Activated CD4-positive, alpha-beta T cell treated with anti-CD3 and anti-CD28 coated beads, Interleukin-2, amount 50 U/mL, for 1 hour (primary cell): ENCODE results near the gene MIPOL1.
"Not testable (repeated sequence)": the region's sequence is repeated elsewhere in the genome, so short reads cannot be mapped to it uniquely, and the experiment has no call there.

ENCODE experiments used
- DNase-seq: peaks from one replicate; pipeline ENCODE4 v3.0.0-alpha.2; 2020

Gene MIPOL1

GRCh38 chr14:37295262-37295661 is 97.5 kb downstream of the MIPOL1 start:
- DNase-seq = not testable (repeated sequence)

- no peak for DNase-seq
Measured at GRCh38 chr14:37311252-37311651, 113.5 kb downstream of the MIPOL1 start.

DNA sequence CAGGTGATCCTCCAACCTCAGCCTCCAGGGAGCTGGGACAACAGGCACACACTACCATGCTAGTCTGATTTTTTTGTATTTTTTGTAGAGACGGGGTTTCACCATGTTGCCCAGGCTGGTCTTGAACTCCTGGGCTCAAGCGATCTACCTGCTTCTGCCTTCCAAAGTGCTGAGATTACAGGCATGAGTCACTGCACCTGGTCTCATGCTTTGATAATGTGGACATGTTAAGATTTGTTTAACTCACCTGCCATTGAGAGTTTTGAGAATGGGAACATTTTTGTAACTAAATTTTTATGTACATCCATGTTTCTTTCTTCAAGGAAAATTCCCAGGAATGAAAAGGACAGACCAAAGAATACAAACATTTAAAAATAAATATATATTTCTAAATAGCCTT is 121.2 kb downstream of the MIPOL1 start:
- DNase-seq = no peak

GRCh38 chr14:37320106-37320505 is 122.4 kb downstream of the MIPOL1 start:
- DNase-seq = no peak

GRCh38 chr14:37325332-37325731 is 127.6 kb downstream of the MIPOL1 start:
- no peak for DNase-seq

DNA sequence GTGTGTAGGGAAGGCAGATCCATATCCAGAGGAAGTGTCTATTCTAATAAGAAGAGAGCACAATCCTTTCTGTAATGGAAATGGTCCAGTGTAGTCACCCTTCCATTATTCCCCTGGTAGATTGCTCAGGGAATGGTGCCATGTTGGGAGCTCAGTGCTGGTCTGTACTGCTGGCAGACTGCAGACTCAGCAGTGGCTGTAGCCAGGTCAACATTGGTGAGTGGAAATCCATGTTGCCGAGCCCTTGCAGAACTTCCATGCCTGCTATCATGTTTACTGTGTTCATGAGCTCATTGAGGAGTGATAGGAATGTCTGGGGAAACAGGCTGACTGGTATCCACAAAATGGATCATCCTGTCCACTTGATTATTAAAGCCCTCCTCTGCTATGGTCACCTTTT is 128.7 kb downstream of the MIPOL1 start:
- DNase-seq = no peak

GRCh38 chr14:37327933-37328332 is 130.2 kb downstream of the MIPOL1 start:
- DNase-seq = not testable (repeated sequence)

- DNase-seq = no peak
Measured at GRCh38 chr14:37328673-37329072, 130.9 kb downstream of the MIPOL1 start.

DNA sequence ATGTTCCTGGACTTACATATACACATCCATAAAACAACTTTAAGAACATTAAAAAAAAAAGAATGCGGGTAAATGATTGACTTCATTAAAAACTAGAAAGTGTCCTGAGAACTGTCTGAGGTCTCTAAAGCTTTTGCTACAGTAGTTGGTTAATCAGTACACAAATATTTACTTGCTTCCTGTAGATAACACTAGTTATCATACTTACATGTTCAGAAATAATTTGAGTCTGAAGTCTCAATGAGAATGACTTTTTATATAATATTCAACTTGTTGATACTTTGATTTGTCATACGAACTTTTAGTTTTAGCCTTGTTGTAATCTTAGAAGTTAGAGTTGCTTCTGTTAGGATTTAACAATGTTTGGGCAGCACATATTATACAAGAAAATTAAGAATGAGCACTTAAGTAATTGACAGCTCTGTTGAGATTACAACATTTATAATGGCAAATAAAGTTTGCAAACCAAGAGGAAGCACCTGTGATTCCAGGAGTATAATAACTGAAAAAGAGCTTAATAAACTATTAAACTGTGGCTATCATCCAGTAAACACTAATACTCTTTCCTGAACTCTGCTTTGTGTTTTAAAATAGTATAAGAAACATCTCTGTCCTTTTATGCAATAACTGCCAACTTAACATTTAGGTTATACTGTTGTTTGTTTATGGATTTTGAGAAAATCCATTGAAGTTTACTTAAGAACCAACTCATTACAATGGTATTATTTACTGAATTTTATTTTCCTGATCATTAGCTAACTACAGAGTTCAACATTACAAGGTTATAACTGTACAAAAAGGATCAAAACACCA is 131.7 kb downstream of the MIPOL1 start:
- DNase-seq = no peak

DNA sequence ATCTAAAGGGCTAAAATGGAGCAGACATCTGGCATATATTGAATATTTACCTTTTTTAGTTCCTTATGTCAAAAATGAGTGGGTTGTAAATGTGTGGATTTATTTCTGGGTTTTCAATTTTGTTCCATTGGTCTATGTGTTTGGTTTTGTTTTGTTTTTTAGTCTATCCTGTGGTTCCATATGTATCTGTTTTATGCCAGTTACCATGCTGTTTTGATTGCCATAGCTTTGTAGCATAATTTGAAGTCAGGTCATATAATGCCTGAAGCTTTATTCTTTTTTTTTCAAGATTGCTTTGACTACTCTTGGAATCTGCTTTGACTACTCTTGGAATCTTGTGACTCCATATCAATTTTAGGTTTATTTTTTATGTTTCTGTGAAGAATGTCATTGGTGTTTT is 133.2 kb downstream of the MIPOL1 start:
- DNase-seq = no peak

DNA sequence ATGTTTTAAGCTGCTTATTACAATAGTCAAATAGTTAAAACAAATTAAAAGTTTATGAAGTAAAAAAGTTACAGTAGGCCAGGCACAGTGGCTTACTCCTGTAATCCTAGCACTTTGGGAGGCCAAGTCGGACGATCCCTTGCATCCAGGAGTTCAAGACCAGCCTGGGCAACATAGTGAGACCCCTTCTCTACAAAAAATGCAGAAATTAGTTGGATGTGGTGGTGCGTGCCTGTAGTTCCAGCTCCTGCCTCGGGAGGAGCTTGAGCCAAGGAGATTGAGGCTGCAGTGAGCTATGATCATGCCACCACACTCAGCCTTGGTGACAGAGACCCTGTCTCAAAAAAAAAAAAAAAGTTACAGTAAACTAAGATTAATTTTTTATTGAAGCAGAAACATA is 142.6 kb downstream of the MIPOL1 start:
- DNase-seq = no peak

GRCh38 chr14:37343307-37344094 is 145.8 kb downstream of the MIPOL1 start:
- DNase-seq = no peak

- no peak for DNase-seq
Measured at GRCh38 chr14:37363661-37364060, 165.9 kb downstream of the MIPOL1 start.

DNA sequence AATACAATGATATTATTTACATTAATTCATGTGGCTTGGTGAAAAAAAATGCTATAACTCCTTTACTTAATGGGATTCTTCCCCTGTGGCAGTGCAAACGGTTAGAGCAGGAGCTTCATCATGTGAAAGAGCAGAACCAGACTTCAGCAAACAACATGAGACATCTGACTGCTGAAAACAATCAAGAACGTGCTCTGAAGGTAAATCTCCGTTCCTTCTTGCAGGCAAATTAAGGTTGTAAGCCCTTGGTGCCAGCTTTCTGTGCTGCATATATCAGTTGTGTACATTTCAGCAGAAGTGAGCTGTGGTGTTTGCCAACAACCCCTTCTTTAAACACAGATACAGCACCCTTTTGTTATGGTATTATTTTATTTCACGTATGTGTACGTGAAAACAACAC is 171.7 kb downstream of the MIPOL1 start:
- DNase-seq = no peak

DNA sequence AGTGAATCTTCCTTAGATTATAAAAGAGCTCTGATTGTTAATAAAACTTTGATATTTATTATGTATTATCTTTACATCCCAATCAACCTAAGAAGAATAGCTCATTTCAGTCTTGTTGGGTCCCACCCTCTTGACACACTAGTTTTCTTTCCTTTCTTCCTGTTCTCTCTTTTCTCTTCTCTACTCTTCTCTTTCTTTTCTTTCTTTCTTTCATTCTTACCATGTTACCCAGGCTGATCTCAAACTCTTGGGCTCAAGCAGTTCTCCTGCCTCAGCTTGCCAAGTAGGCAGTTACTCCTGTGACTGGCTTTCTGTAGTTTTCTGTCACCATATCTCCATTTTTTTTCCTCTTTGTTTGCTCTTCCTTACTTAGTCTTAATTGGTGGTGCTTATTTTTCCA is 177.8 kb downstream of the MIPOL1 start:
- no peak for DNase-seq

GRCh38 chr14:37376944-37377609 is 179.3 kb downstream of the MIPOL1 start:
- DNase-seq = no peak

GRCh38 chr14:37384870-37385596 is 187.3 kb downstream of the MIPOL1 start:
- no peak for DNase-seq

DNA sequence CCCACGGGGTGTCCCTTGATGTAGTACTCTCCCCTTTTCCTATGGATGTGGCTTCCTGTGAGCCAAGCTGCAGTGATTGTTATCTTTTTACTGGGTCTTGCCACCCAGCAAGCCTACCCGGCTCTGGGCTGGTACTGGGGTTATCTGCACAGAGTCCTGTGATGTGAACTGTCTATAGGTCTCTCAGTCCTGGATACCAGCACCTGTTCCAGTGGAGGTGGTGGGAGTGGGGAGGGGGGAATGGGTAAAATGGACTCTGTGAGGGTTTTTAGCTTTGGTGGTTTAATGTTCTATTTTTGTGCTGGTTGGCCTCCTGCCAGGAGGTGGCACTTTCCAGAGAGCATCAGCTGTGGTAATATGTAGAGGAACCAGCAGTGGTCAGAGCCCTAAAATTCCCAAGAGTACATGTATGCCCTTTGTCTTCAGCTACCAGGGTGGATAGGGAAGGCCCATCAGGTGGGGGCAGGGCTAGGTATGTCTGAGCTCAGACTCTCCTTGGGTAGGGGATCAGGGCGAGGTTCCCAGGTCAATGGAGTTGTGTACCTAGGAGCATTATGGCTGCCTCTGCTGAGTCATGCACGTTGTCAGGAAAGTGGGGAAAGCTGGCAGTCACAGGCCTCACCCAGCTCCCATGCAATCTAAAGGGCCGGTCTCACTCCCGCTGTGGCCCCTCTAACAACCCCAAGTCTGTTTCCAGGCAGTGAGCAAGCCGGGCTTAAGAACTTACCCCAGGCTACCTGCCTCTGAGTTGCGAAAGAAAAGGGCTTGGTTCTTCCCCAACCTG is 199.6 kb downstream of the MIPOL1 start:
- not testable (repeated sequence) for DNase-seq

DNA sequence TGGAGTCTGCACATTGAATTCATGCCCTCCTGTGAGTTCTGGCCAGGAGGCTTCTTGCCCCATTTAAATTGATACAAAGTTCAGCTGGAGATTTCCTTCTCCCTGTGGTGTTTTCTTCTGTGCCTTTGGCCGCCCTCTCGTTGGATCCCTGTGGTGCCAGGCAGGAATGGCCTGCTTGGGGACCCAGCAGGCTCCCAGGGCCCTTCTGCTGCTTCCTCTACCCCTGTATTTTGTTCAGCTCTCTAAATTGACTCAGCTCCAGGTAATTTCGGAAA is 200.1 kb downstream of the MIPOL1 start:
- DNase-seq = no peak

GRCh38 chr14:37399517-37399916 is 201.8 kb downstream of the MIPOL1 start:
- no peak for DNase-seq

- no peak for DNase-seq
Measured at GRCh38 chr14:37401093-37401492, 203.4 kb downstream of the MIPOL1 start.

DNA sequence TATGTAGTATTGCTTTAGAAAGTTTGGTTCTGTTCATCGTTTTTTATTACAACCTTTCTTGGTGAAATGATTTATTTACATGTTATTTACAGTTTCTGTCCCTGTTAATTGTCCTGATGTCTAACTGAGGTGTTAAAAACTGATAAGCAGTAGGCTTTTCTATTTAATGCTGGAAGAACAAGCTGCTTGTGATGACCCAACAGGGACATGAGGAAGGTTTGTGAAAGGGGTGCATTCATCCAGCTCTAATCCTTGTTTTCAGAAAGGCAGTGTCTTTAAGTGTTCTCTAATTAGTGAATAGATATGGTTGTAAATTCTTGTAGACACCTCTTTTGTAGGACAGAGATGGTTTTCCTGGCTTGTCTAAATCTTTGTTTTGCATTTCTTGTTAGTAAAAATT is 205.9 kb downstream of the MIPOL1 start:
- no peak for DNase-seq
